K562 (cell line): ENCODE results near the gene NRARP.

Experiments
- CTCF ChIP-seq, 3 experiments: IDR thresholded peaks in 2 of 3; conservative IDR thresholded peaks in 1 of 3; 2 replicates each; pipeline ENCODE4 v1.5.1; 2011 to 2012; ENCODE audit warnings: low read length in 3 of 3, mild to moderate bottlenecking in 3 of 3, control low read depth in 2 of 3, improper control_type of control experiment in 1 of 3, inconsistent platforms in 1 of 3, low read depth in 1 of 3, mixed read lengths in 1 of 3, moderate library complexity in 1 of 3; ENCODE audit not compliant: insufficient read depth in 2 of 3
- ELF1 ChIP-seq: fragments of 200-800 bp; sonication (Bioruptor generic); IDR thresholded peaks from 2 replicates; pipeline ENCODE4 v1.6.1; 2016; ENCODE audit warnings: missing genetic modification characterization, missing compliant biosample characterization
- SMC3 ChIP-seq: conservative IDR thresholded peaks from 2 replicates; pipeline ENCODE4 v1.6.1; 2011; ENCODE audit warnings: low read depth, low read length, improper control_type of control experiment; ENCODE audit not compliant: insufficient read depth
- ZNF785 ChIP-seq: fragments of 250-450 bp; sonication (Bioruptor Pico); IDR thresholded peaks from 2 replicates; pipeline ENCODE4 v1.4.0; 2020; ENCODE audit warnings: mild to moderate bottlenecking

DNA sequence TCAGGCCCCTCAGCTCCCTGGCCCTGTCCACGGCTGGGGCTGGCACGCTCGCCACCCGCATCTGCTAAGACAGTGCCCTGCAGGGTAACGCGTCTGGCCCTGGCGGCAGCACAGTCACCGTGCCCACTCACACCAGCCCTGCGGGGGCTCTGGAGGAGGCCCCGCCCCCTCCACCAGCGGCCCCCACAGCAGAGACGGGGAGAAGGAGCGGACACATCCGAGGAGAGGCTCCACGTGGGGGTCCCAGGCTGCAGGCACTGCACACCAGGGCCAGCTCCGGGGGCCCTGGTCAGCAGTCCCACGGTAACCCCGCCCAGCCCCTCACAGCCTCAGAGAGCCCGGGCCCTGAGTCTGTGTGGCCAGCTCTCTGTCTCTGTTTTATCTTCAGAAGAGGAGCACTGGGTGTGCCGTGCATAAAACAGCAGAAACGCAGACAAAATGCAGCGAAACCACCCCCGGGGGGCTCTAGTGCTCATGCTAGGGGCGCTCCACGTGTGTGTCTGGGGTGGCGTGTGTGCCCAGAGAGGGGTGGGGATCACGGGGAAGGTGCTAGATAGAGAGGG lies 47.5 kb upstream of the NRARP start:
- no peak for TF ChIP-seq ZNF785
- TF ChIP-seq CTCF (IDR thresholded peaks at IDR 0.05 in 2 of 3, conservative IDR thresholded peaks at IDR 0.05 in 1 of 3; ENCODE audit: insufficient read depth in 2 of 3, low read depth in 1 of 3, low read length in 3 of 3), result no peak
- no peak for TF ChIP-seq ELF1 (tag)
- no peak for TF ChIP-seq SMC3
